A673 (cell line): ENCODE data around the gene PLXDC2. TPM values are rescaled to one million over a fixed set of nuclear protein-coding genes. Genes with fewer than 3 reads are reported as not detected.
"Not testable (repeated sequence)": the region's sequence is repeated elsewhere in the genome, so short reads cannot be mapped to it uniquely, and the experiment has no call there.

Experiments used
- Bru-seq: library from RNA; stranded (reverse); fragments of 400-500 nt; gene quantifications from one replicate; lab custom pipeline; 2021; lab: Mats Ljungman, UMichigan
- BruChase-seq, 2 experiments: library from RNA; stranded (reverse); fragments of 400-500 nt; gene quantifications; one replicate each; lab custom pipeline; 2021; lab: Mats Ljungman, UMichigan
- BruUV-seq: library from RNA; stranded (reverse); fragments of 400-500 nt; replicated peaks from 2 replicates; lab custom pipeline; 2021; lab: Mats Ljungman, UMichigan
- CTCF ChIA-PET: fragments of 300-600 bp; sonication (Branson Sonifier 250); formaldehyde crosslinking; loops from one replicate; lab custom pipeline; 2022; ENCODE audit warnings: antibody characterized with exemption; lab: Charles Lee
- POLR2A ChIA-PET: fragments of 300-600 bp; sonication (Branson Sonifier 250); formaldehyde crosslinking; loops from one replicate; lab custom pipeline; 2022; ENCODE audit warnings: antibody characterized with exemption; ENCODE audit not compliant: low non-redundant PET; lab: Charles Lee
- DNase-seq: peaks from one replicate; pipeline ENCODE4 v3.0.0-alpha.2; 2015; ENCODE audit warnings: low spot score
- H3K27ac ChIP-seq: fragments of 200-600 bp; sonication (generic); 2 replicates; pipeline ENCODE4 v1.5.1; 2016; ENCODE audit warnings: mixed run types, low read depth, mild to moderate bottlenecking, mixed read lengths, antibody characterized with exemption, low read length; ENCODE audit not compliant: poor library complexity, severe bottlenecking
- H3K27me3 ChIP-seq: fragments of 200-600 bp; sonication (generic); replicated peaks from 2 replicates; pipeline ENCODE4 v1.6.1; 2017; ENCODE audit warnings: mixed run types, low read depth, mild to moderate bottlenecking, mixed read lengths, antibody characterized with exemption, low read length; ENCODE audit not compliant: insufficient read depth, poor library complexity
- H3K36me3 ChIP-seq: fragments of 200-600 bp; sonication (generic); 2 replicates; pipeline ENCODE4 v1.6.1; 2016; ENCODE audit warnings: mixed run types, mild to moderate bottlenecking, mixed read lengths, antibody characterized with exemption, low read length; ENCODE audit not compliant: insufficient read depth, poor library complexity, severe bottlenecking
- H3K4me1 ChIP-seq: fragments of 200-600 bp; sonication (generic); 2 replicates; pipeline ENCODE4 v1.6.1; 2017; ENCODE audit warnings: mixed run types, mild to moderate bottlenecking, mixed read lengths, antibody characterized with exemption, low read length; ENCODE audit not compliant: insufficient read depth, poor library complexity, severe bottlenecking
- H3K4me3 ChIP-seq: fragments of 200-600 bp; sonication (generic); 2 replicates; pipeline ENCODE4 v1.5.1; 2016; ENCODE audit warnings: low read depth, mixed run types, mild to moderate bottlenecking, mixed read lengths, low read length; ENCODE audit not compliant: poor library complexity, severe bottlenecking
- H3K9me3 ChIP-seq: fragments of 200-600 bp; sonication (generic); 2 replicates; pipeline ENCODE4 v1.6.1; 2016; ENCODE audit warnings: mixed run types, low read depth, mild to moderate bottlenecking, mixed read lengths, antibody characterized with exemption, low read length; ENCODE audit not compliant: poor library complexity, severe bottlenecking
- CTCF ChIP-seq: fragments of 300-800, 200-600 bp; sonication (generic); conservative IDR thresholded peaks from 2 replicates; pipeline ENCODE4 v1.5.1; 2017; ENCODE audit warnings: low read depth, mild to moderate bottlenecking, antibody characterized with exemption, low read length, moderate library complexity, mixed read lengths
- EZH2 ChIP-seq: fragments of 200-600 bp; sonication (generic); IDR thresholded peaks from 2 replicates; pipeline ENCODE4 v1.6.1; 2017; ENCODE audit warnings: borderline replicate concordance, low read depth, mild to moderate bottlenecking, mixed read lengths, antibody characterized with exemption, low read length; ENCODE audit not compliant: poor library complexity, severe bottlenecking
- intact Hi-C: fragments of 100-400 bp; cut with micrococcal nuclease; formaldehyde crosslinking; loops from one replicate; pipeline ENCODE4 v1.10.0; 2022; ENCODE audit not compliant: unreplicated experiment
- long read RNA-seq: library from polyadenylated mRNA; stranded (forward); transcript quantifications from one replicate; pipeline ENCODE4 v2.0.0, GENCODE V29; 2022
- total RNA-seq: library from RNA; stranded (reverse); gene quantifications from 2 replicates; pipeline ENCODE4 v1.2.3, GENCODE V29; 2021

Gene PLXDC2
- total RNA-seq (69.6 and 74.8 TPM in 2 replicates), Bru-seq, nascent RNA (percentile 95 among the genes with signal in this experiment), BruChase-seq, experiment 1, labeled RNA remaining after a 2-hour chase (percentile 90 among the genes with signal in this experiment), BruChase-seq, experiment 2, labeled RNA remaining after a 6-hour chase (percentile 90 among the genes with signal in this experiment)
- long read RNA-seq, full-length matches to known transcripts, result 29 of 43 reads
- long read RNA-seq, partial matches to known transcripts, result 7 of 43 reads
- long read RNA-seq, other reads (novel, unspliced or antisense), result 7 of 43 reads

- Histone ChIP-seq H3K27ac (peak within 1 kb of the TSS; percentile 87), H3K36me3 (peaks cover 11% of the 10 kb centered on the region), H3K9me3 (no peaks in the 10 kb centered on the region), H3K4me3 (peak within 1 kb of the TSS; percentile 85), H3K27me3 (no peaks in the 10 kb centered on the region), H3K4me1 (peaks cover 46% of the 10 kb centered on the region)
- no peak for TF ChIP-seq EZH2
- TF ChIP-seq CTCF, result no peak
- DNase-seq, result peak; percentile 82
- CTCF ChIA-PET, result interaction anchor here (0.5 kb wide), 1 partner anchor 104 kb away, joined by 6 read pairs; no protein-coding TSS in a partner anchor
- intact Hi-C loops, result loop anchor here (2.0 to 10.0 kb wide), 9 partner anchors 136 to 1122 kb away; no protein-coding TSS in a partner anchor
- POLR2A ChIA-PET, result interaction anchor here (0.6 to 1.0 kb wide), 2 partner anchors 548 to 1054 kb away, joined by 3 to 4 read pairs; no protein-coding TSS in a partner anchor
- TSS peak; percentile 30 for BruUV-seq
Measured at GRCh38 chr10:19816411-19817230, at the start of gene PLXDC2. PLXDC2 (plus strand) TSS chr10:19816432.

- no peaks in the 10 kb centered on the region for H3K27me3 ChIP-seq
- no peaks in the 10 kb centered on the region for H3K36me3 ChIP-seq
- intact Hi-C loops, result no loop called here
- H3K27ac ChIP-seq, result no peak overlapping the region
- no peaks in the 10 kb centered on the region for H3K4me1 ChIP-seq
- TF ChIP-seq CTCF (no peak), EZH2 (no peak)
- ChIA-PET POLR2A (no interaction called here), CTCF (no interaction called here)
- H3K4me3 ChIP-seq, result no peak overlapping the region
- BruUV-seq, result no TSS peak
- H3K9me3 ChIP-seq, result no peaks in the 10 kb centered on the region
- DNase-seq, result no peak
Measured at GRCh38 chr10:19767876-19768275, 48.4 kb upstream of the PLXDC2 start.

GRCh38 chr10:19769826-19770225 is 46.4 kb upstream of the PLXDC2 start:
- H3K27me3 ChIP-seq, DNase-seq, H3K9me3 ChIP-seq, BruUV-seq, CTCF ChIA-PET, H3K4me3 ChIP-seq, intact Hi-C loops, H3K36me3 ChIP-seq, H3K4me1 ChIP-seq, H3K27ac ChIP-seq, POLR2A ChIA-PET: not testable (repeated sequence)
